Heart right ventricle (tissue), 16 donors: ENCODE data around the gene PLAC8L1. TPM values are rescaled to one million over a fixed set of nuclear protein-coding genes. Genes with fewer than 3 reads are reported as not detected.

ENCODE experiments used
- ATAC-seq, 8 donors: fragments of 200-7000 bp; cut with Tn5 transposase; one replicate each; pipeline ENCODE4 v1.9.1; 2020; ENCODE audit warnings: mild to moderate bottlenecking in 8 of 8, moderate library complexity in 8 of 8, moderate number of reproducible peaks in 1 of 8
- DNase-seq, 2 donors: peaks; one replicate each; pipeline ENCODE4 v3.0.0-alpha.2; 2020
- H3K27ac ChIP-seq, 10 donors: fragments of 200-600 bp; sonication (generic) in 2 of 10; one replicate each; pipeline versions ENCODE4 v1.5.0 to v1.8.0; 2020 to 2022; ENCODE audit warnings: mild to moderate bottlenecking in 3 of 10
- H3K27me3 ChIP-seq, 7 donors: fragments of 200-600 bp; one replicate each; pipeline ENCODE4 v1.8.0; 2021 to 2022; ENCODE audit warnings: mild to moderate bottlenecking in 2 of 7
- H3K36me3 ChIP-seq, 9 donors: fragments of 200-600 bp; sonication (generic) in 1 of 9; one replicate each; pipeline versions ENCODE4 v1.5.0 to v1.8.0; 2020 to 2022; ENCODE audit warnings: mild to moderate bottlenecking in 2 of 9
- H3K4me1 ChIP-seq, 9 donors: fragments of 200-600 bp; sonication (generic) in 1 of 9; one replicate each; pipeline versions ENCODE4 v1.5.0 to v1.8.0; 2020 to 2022; ENCODE audit warnings: mild to moderate bottlenecking in 4 of 9
- H3K4me3 ChIP-seq, 10 donors: fragments of 200-600 bp; sonication (generic) in 2 of 10; one replicate each; pipeline versions ENCODE4 v1.5.0 to v1.8.0; 2020 to 2022; ENCODE audit warnings: mild to moderate bottlenecking in 7 of 10, moderate library complexity in 2 of 10
- H3K9me3 ChIP-seq, 11 donors: fragments of 200-600 bp in 10 of 11; sonication (generic) in 2 of 11; one replicate each; pipeline versions ENCODE4 v1.5.0 to v1.8.0; 2013 to 2022; ENCODE audit warnings: mild to moderate bottlenecking in 2 of 11, control low read depth in 1 of 11, moderate library complexity in 1 of 11
- WGBS, 2 donors: extraction: QIAGEN DNeasy Blood & Tissue Kit; methylation state at CpG; one replicate each; pipeline ENCODE4 v1.1.7; 2013; ENCODE audit warnings: inconsistent platforms in 1 of 2; 5-methylcytosine and 5-hydroxymethylcytosine counted together
- intact Hi-C, 10 donors: fragments of 100-400 bp; cut with DNase I; formaldehyde crosslinking; loops; one replicate each; pipeline versions ENCODE4 v1.11.1 to v1.14.2; 2022
- polyA plus RNA-seq, 2 donors: library from polyadenylated mRNA; stranded (reverse); fragments of 200-250 nt; gene quantifications; one replicate each; pipeline ENCODE4 v1.2.3, GENCODE V29; 2013
- total RNA-seq, 10 donors: library from RNA; stranded (reverse); fragmentation: NEBNext Ultra II Directional in 3 of 10; extraction: Animal tissue kit (Norgen Biotek cat#: 25700) in 3 of 10; gene quantifications; one replicate each; pipeline versions ENCODE4 v1.2.1 to v1.2.4, GENCODE V29; 2021 to 2023
- TF ChIP-seq, protein P1 (sequence below), 9 donors: fragments of 200-600 bp; sonication (generic) in 2 of 9; IDR thresholded peaks; one replicate each; pipeline versions ENCODE4 v1.5.0 to v1.8.0; 2021 to 2022; ENCODE audit warnings: antibody characterized with exemption in 9 of 9, mild to moderate bottlenecking in 5 of 9, moderate library complexity in 1 of 9
- donor health status: Arrhythmogenic right ventricular cardiomyopathy.
- donor health status: ischemic (EF 13 %, LVEDD 7.1; RV severe dilation, severe dysfunction).
- donor health status: healthy with polysubstance abuse.
- donor health status: DM: no; HTN: yes; CAD: no.
- donor health status: DM: no; HTN: no; CAD: no.
- donor health status: ischemic (EF 25% LVEDD 6.9; RV normal size, moderate dysfunction).
- donor health status: ischemic (EF 25% LVEDD 5.7; RV mildly dilated, moderate dysfunction).
- donor health status: healthy.
- donor health status: DM: yes; HTN: yes; CAD: no.
- donor health status: Ischemic cardiomyopathy.
- donor health status: ischemic (EF 35%, LVEDD 5.7; RV mildly dilated, moderate dysfunction).
- donor health status: nonischemic (EF 11% LVEDD 7.7; RV severe dilation, severe dysfunction).
- donor health status: DM: yes; HTN: yes; CAD: no.
- donor health status: PGD.
- donor health status: ischemic (EF 29% LVEDD 5.4; RV normal size, mild dysfunction).
- donor health status: nonischemic (EF 23%, LVEDD 6.1; RV moderate dilation, normal function).

PLAC8L1 gene
- total and polyA plus RNA-seq, 12 donors = 0.16 to 0.98 (median 0.56) TPM; not detected in 7

DNA sequence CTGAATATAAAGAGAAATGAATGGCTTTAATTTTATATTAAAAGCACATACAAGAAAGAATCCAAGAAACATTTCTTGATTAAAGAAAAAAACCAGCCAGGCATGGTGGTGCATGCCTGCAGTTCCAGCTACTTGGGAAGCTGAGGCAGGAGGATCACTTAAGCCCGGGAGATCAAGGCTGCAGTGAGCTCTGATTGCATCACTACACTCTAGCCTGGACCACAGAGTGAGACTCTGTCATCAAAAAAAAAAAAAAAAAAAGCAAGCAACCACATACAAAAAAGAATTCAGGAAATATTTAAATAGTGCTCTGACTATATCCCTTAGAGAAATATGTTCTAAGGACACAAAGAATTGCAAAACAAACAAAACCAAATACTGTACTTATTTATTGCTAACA lies 2.5 kb upstream of the PLAC8L1 start:
- no peak for DNase-seq
- intact Hi-C loops = no loop called here
- no peaks in the 10 kb centered on the region for H3K27me3 ChIP-seq
- TF ChIP-seq, protein P1, sequence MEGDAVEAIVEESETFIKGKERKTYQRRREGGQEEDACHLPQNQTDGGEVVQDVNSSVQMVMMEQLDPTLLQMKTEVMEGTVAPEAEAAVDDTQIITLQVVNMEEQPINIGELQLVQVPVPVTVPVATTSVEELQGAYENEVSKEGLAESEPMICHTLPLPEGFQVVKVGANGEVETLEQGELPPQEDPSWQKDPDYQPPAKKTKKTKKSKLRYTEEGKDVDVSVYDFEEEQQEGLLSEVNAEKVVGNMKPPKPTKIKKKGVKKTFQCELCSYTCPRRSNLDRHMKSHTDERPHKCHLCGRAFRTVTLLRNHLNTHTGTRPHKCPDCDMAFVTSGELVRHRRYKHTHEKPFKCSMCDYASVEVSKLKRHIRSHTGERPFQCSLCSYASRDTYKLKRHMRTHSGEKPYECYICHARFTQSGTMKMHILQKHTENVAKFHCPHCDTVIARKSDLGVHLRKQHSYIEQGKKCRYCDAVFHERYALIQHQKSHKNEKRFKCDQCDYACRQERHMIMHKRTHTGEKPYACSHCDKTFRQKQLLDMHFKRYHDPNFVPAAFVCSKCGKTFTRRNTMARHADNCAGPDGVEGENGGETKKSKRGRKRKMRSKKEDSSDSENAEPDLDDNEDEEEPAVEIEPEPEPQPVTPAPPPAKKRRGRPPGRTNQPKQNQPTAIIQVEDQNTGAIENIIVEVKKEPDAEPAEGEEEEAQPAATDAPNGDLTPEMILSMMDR (IDR thresholded peaks at IDR 0.05) = no peak
- peaks cover 0 to 20% (median 5%) of the 10 kb centered on the region in 9 donors for H3K36me3 ChIP-seq
- no peak overlapping the region for H3K27ac ChIP-seq
- WGBS, 2 donors = 33 to 72% methylated on average over 1 of the region's 1 CpG
- H3K4me1 ChIP-seq = peaks cover 0 to 12% (median 4%) of the 10 kb centered on the region in 9 donors
- no peak overlapping the region for H3K4me3 ChIP-seq
- ATAC-seq = no peak
- no peaks in the 10 kb centered on the region for H3K9me3 ChIP-seq

DNA sequence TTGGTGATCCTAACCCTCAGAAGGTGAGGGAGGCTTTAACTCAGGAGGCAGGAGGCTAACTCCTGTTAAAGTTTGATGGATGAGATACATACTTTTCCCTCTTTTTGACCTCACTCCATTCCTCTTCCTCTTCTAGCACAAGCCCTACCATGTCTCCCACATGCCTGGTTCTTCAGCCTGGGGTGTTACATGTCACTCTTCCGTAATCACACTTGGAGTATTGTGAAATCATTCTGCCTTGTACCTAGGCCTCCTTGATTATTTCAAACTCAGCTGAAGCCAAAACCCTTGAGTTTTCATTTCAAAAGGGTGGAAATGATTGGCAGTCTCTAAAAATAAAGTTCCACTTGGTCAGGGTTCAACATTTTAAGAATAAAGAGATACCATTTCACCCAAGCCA lies 1.8 kb downstream of the PLAC8L1 start:
- Histone ChIP-seq H3K27me3 (no peaks in the 10 kb centered on the region), H3K27ac (peak overlapping the region in 8 of 10 donors; percentile 37 to 73 (median 54)), H3K4me3 (no peak overlapping the region), H3K36me3 (peaks cover 0 to 9% (median 0%) of the 10 kb centered on the region in 9 donors), H3K9me3 (no peaks in the 10 kb centered on the region), H3K4me1 (peaks cover 0 to 12% (median 3%) of the 10 kb centered on the region in 9 donors)
- peak in 1 of 2 donors; percentile 6 for DNase-seq
- 65 to 71% methylated on average over 1 of the region's 1 CpG for WGBS, 2 donors
- TF ChIP-seq, protein P1 (IDR thresholded peaks at IDR 0.05) = no peak
- intact Hi-C loops = loop anchor here in 1 of 10 donors (5.0 kb wide), 1 partner anchor 36 kb away; no protein-coding TSS in a partner anchor
- peak; percentile 60 to 96 (median 76) for ATAC-seq

DNA sequence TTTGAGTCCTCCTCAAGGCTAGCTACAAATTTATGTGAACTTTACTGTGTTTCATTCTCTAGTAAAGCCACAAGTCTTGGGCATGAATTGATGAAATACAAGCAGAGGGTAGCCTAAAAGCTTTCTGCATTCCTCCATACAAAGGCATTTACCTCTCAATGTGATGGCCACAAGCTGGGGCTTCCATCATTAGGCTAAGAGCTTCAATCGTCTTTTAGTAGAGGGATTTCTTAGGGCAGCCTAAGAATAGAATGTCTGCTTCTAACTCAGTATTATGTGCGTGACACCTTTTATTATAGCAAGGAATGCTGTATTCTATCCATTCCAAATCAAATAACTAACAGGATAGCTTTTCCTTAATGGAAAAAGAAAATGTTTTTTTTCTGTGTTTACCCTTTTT lies 3.7 kb downstream of the PLAC8L1 start:
- intact Hi-C loops = loop anchor here in 1 of 10 donors (5.0 kb wide), 1 partner anchor 34 kb away; no protein-coding TSS in a partner anchor
- peak overlapping the region in 2 of 10 donors; percentile 3 to 17 for H3K27ac ChIP-seq

DNA sequence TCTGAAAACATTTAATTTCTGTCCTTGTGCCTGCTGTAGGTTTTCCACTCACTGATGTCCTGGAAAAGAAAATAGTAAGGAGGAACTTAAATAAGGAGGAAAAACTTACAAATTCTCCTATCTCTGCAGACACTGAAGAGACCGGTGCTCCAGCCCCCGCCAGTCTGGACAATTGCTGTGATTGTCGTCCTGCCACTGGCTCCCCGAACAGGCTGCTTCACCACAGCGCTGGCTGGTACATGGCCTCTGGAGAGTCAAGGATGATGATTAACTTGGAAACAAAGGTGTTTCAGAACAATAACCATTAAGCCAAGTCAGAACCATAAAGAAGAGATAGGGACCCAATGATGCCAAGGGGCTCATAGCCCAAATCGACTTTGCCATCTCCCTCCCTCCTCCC lies 7.3 kb downstream of the PLAC8L1 start:
- intact Hi-C loops = no loop called here
- Histone ChIP-seq H3K27ac (no peak overlapping the region), H3K27me3 (no peaks in the 10 kb centered on the region), H3K4me1 (peaks cover 0 to 3% (median 0%) of the 10 kb centered on the region in 9 donors), H3K4me3 (no peak overlapping the region), H3K9me3 (no peaks in the 10 kb centered on the region), H3K36me3 (no peaks in the 10 kb centered on the region)
- DNase-seq = no peak
- ATAC-seq = no peak
- 85 to 89% methylated on average over 6 of the region's 6 CpGs for WGBS, 2 donors
- TF ChIP-seq, protein P1 (IDR thresholded peaks at IDR 0.05) = no peak

More for the DNA sequence above, 3.7 kb downstream of the PLAC8L1 start:
- ATAC-seq (no peak), DNase-seq (no peak)
- Histone ChIP-seq H3K4me1 (peaks cover 0 to 12% (median 3%) of the 10 kb centered on the region in 9 donors), H3K27me3 (no peaks in the 10 kb centered on the region), H3K36me3 (peaks cover 0 to 9% (median 0%) of the 10 kb centered on the region in 9 donors), H3K9me3 (no peaks in the 10 kb centered on the region), H3K4me3 (no peak overlapping the region)
- WGBS, 2 donors = 53 to 59% methylated on average over 2 of the region's 2 CpGs
- TF ChIP-seq, protein P1 (IDR thresholded peaks at IDR 0.05) = no peak
